HG03135 (cell line): ENCODE data around the gene SH3RF3.

ENCODE experiments used
- ATAC-seq: cut with Tn5 transposase; IDR thresholded peaks from one replicate; pipeline ENCODE4 v1.9.1; 2021; ENCODE audit warnings: mild to moderate bottlenecking, moderate library complexity; ENCODE audit not compliant: unreplicated experiment

SH3RF3 gene

DNA sequence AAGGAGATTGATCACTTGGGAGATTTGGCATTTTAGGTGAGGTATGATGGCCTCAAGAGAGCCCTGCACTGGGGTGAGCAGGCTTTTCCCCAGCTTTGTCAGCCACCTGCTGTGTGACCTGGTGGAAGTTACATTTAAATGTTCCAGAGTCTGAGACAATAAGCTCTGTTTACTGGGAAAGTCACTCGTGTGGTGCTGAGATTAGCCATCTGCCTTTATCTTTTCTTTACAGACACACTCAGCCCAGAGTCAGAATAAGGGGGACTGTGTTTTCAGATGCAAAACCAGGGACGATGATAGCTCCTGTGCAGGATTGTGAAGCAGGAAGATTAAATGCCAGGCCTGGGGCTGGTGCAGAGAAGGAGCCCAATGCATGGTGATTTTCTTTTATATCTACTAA lies 47.9 kb downstream of the SH3RF3 start:
- ATAC-seq, result no peak

DNA sequence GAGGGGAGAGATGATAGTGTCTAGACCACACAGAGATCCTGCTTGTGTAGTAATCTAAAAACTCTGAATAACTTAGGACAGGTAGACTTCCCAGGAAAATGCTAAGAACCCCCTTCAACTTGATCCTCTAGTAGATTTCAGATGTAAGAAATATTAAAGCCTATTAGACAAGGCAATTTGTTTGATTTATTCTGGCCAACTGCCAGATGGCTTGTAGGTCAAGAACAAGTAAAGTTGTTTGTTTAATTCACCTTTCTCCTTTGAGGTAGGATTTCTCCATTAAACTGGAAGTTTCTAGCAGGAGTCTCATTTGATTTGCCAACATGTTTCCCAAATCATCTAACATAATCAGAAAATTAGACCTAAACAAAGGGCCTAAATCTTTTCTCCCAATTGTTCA lies 48.6 kb downstream of the SH3RF3 start:
- ATAC-seq, result no peak

DNA sequence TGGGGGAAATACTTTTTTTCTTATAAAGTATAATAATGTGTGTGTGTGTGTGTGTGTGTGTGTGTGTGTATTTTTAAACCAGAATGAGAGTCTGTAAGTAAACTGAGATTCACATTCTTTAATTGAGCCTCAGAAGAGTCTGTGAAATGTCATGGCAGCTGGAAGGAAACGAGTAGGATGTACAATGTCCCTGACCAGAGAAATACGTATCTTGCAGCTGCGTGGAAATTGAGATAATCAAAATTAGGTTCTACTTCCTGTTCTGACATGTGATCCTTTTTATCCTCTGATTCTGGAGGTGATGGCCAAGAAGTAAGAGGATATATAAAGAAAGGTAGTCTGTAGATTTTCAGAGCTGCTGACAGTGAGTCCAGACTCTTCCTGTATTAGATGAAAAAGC lies 50.0 kb downstream of the SH3RF3 start:
- no peak for ATAC-seq

DNA sequence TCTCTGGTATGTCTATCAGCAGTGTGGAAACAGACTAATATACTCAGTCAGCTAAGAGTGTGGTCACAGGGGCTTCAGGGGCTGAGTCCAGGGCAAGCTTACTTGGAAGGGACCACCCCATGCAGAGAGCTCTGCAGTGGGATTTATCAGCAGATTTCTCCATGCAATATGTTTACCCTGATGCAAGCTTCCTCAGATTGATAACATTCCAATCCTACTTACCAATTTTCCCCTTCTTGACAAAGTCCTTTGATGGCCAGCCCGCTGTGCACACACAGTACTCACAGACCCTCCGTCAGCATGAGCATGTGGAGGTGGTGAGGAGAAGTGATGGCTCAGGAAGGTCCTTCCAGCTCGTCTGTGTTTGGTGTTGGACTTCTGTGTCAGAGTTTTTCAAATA lies 51.8 kb downstream of the SH3RF3 start:
- ATAC-seq, result no peak

- no peak for ATAC-seq
Observed at GRCh38 chr2:109182426-109182825, 53.4 kb downstream of the SH3RF3 start.

DNA sequence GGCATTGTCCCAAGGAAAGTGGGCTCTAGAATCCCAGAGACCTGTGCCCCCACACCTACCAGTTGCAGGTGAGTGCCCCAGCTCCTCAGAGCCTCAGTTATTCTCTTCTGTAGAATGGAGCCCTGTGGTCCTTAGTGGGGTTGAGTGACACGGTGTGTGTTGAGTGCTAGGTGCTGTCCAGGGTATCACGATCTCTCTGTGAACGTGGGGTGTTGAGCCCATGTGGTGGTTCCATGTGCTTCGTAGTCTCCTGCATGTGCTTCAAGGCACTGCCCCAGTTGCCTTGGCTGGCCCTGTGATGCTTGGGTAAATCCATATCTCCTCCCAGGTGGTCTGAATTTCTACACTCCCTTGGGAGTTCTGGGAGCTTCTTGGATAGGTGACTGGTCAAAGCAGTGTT lies 54.9 kb downstream of the SH3RF3 start:
- no peak for ATAC-seq

GRCh38 chr2:109184368-109184767 lies 55.4 kb downstream of the SH3RF3 start:
- no peak for ATAC-seq

GRCh38 chr2:109185338-109185737 lies 56.3 kb downstream of the SH3RF3 start:
- ATAC-seq, result no peak

- ATAC-seq, result no peak
Observed at GRCh38 chr2:109185821-109186570, 57.0 kb downstream of the SH3RF3 start.

DNA sequence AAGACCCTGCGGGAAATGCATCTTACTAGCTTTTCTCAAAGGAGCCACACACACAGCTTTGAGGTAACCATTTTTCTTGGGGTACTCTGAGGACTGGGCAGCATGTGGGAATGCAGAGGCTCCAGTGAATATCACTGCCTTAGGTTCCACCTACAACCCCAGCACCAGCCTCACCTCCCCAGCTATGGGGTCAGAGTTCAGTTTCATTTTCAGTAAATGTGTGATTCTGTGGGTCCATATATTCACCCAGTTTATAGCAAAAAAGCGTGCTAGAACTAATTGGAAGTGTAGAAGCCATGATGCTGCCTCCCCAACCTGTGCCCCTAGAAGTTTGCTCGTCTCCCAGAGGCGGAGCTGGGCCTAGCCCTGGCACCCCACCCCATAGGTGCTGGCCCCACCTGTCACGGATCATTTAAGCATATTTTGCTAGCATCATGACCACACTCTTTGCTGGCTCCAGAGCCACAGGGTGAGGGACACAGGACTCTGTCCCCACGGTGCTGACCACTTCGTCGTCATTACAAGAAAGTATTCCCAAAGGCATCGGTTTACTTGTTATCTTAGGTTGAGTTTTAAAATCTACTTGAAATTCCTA lies 57.7 kb downstream of the SH3RF3 start:
- ATAC-seq, result no peak

GRCh38 chr2:109187711-109188495 lies 58.9 kb downstream of the SH3RF3 start:
- no peak for ATAC-seq

DNA sequence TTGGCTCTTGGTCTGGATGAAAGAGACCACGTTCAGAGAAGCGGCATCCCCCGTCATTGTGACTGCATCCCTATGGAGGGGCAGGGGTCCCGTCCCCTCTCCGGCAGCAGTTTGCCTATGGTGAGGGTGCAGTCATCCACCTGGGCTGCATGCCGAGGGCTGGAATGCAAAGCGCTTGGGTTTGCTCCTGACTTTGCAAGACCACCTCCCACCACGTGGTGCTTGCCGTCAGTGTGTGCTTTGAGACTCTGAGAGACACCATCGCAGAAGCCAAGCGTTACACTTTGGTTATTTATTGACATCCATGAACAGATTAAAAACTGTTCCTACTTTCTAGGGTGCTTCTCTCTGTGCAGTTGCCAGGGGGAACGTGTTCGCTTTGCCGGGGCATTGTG lies 59.5 kb downstream of the SH3RF3 start:
- ATAC-seq, result no peak

GRCh38 chr2:109188898-109189297 lies 59.9 kb downstream of the SH3RF3 start:
- ATAC-seq, result no peak

- ATAC-seq, result no peak
Observed at GRCh38 chr2:109189751-109190150, 60.7 kb downstream of the SH3RF3 start.

- ATAC-seq, result no peak
Observed at GRCh38 chr2:109193807-109194619, 65.0 kb downstream of the SH3RF3 start.

DNA sequence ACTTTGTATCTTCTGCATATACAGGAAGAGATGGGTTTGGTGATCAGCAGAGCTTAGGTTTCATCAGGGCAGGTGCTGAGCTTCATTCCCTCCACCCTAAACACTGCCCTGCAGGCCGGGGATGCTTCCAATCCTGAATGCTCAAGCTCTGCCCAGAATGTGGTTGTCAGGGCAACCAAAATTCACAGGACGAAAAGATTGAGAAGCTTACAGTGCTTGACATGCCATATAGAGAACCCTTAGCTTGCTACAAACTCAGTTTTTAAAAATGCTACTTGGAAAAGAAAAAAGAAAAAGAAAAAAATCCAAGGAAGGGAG lies 65.6 kb downstream of the SH3RF3 start:
- ATAC-seq, result no peak

- ATAC-seq, result no peak
Observed at GRCh38 chr2:109195193-109196045, 66.4 kb downstream of the SH3RF3 start.

- ATAC-seq, result no peak
Observed at GRCh38 chr2:109196081-109196875, 67.3 kb downstream of the SH3RF3 start.
